B cell (primary cell): Measurements from ENCODE around the gene C16orf54.

Source experiments
- CTCF ChIP-seq: fragments of 200-600 bp; IDR thresholded peaks from one replicate; pipeline ENCODE4 v1.8.0; 2022; ENCODE audit warnings: antibody characterized with exemption, mild to moderate bottlenecking
- EZH2 ChIP-seq: IDR thresholded peaks from 2 replicates; pipeline ENCODE4 v1.6.1; 2012; ENCODE audit warnings: borderline replicate concordance, low read depth, mild to moderate bottlenecking, moderate library complexity, low read length; ENCODE audit not compliant: insufficient read depth, poor library complexity, severe bottlenecking

GRCh38 chr16:29712809-29713208 is 33.0 kb downstream of the C16orf54 start:
- TF ChIP-seq CTCF, result no peak
- TF ChIP-seq EZH2, result no peak
